HG03060 (cell line): ENCODE results near the gene CCDC47.
"Not testable (repeated sequence)": the region's sequence is repeated elsewhere in the genome, so short reads cannot be mapped to it uniquely, and the experiment has no call there.

Experiments used
- ATAC-seq: cut with Tn5 transposase; IDR thresholded peaks from one replicate; pipeline ENCODE4 v1.9.1; 2021; ENCODE audit warnings: low read depth, moderate number of reproducible peaks; ENCODE audit not compliant: unreplicated experiment

CCDC47 gene, protein sequence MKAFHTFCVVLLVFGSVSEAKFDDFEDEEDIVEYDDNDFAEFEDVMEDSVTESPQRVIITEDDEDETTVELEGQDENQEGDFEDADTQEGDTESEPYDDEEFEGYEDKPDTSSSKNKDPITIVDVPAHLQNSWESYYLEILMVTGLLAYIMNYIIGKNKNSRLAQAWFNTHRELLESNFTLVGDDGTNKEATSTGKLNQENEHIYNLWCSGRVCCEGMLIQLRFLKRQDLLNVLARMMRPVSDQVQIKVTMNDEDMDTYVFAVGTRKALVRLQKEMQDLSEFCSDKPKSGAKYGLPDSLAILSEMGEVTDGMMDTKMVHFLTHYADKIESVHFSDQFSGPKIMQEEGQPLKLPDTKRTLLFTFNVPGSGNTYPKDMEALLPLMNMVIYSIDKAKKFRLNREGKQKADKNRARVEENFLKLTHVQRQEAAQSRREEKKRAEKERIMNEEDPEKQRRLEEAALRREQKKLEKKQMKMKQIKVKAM

GRCh38 chr17:63773272-63774140, at the start of gene CCDC47:
TSS of gene CCDC47 (minus strand) at chr17:63773597. CDS start at chr17:63766175, 7,422 bp downstream.
- peak; percentile 79 for ATAC-seq

DNA sequence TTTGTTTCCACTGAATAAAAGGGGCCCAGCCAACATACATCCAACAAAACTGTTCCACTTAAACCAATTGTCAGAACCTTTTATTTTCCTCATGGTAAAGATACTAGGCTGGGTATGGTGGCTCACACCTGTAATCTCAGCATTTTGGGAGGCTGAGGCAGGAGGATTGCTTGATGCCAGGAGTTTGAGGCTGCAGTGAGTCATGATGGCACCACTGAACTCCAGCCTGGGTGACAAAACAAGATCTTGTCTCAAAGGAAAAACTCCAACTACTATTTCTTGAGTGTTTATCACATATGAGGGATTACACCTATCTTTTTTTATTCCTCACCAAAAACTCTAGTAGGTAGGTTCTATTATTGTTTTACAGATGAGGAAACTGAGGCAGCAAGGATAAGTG, 49.1 kb upstream of the CCDC47 start:
- ATAC-seq, result no peak

- no peak for ATAC-seq
These were observed 48.4 kb upstream of the CCDC47 start for GRCh38 chr17:63821804-63822203.

GRCh38 chr17:63820963-63821561, 47.7 kb upstream of the CCDC47 start:
- no peak for ATAC-seq

- ATAC-seq, result no peak
These were observed 46.5 kb upstream of the CCDC47 start for GRCh38 chr17:63819585-63820537.

DNA sequence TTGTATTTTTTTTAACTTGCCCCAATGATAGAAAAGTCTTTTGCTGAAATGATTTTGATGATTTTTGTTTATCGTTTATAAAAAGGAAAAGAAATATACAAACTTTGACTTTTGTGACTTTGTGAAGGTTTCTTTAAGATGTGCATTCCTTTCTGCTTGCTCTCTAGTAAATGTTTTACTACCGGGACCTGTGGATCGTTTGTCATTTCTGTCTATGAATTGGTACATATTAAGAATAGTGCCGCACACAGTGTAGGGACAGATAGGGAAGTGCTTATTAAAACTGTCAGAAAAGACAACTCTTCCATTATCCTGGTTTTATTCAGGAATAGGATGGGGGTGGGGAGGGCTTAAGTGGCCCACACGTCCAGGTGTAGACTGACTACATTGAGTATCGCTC, 45.7 kb upstream of the CCDC47 start:
- no peak for ATAC-seq

- no peak for ATAC-seq
These were observed 44.5 kb upstream of the CCDC47 start for GRCh38 chr17:63817736-63818385.

GRCh38 chr17:63816669-63817068, 43.3 kb upstream of the CCDC47 start:
- ATAC-seq, result no peak

DNA sequence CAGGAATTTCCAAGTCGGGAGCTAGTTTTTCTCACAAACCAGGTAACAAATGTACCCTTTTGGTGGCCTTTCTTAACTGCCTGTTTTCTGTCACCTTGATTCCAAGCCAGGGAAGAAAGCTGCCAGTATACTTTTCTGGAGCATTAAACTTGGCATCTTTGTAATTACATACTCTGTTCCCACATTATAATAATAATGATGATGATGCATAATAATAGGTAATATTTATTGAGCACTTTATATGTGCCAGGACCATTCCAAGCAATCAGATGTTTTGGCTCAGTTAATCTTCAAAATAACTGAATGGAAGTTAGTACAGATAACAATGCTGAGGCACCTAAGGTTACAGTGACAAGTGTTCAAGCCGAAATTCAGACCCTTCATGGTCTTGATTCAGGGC, 42.7 kb upstream of the CCDC47 start:
- ATAC-seq, result no peak

DNA sequence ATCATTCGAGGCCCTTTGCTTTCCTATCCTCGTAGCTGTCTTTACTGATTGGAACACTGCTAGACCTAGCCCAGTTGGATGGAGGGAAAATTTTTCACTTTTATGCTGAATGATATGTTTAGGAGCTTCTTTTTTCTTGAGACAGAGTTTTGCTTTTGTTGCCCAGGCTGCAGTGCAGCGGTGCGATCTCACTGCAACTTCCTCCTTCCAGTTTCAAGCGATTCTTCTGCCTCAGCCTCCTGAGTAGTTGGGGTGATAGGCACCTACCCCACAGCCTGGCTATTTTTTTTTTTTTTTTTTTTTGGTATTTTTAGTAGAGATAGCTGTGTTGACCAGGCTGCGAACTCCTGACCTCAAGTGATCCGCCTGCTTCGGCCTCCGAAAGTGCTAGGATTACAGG, 36.6 kb upstream of the CCDC47 start:
- ATAC-seq, result no peak

DNA sequence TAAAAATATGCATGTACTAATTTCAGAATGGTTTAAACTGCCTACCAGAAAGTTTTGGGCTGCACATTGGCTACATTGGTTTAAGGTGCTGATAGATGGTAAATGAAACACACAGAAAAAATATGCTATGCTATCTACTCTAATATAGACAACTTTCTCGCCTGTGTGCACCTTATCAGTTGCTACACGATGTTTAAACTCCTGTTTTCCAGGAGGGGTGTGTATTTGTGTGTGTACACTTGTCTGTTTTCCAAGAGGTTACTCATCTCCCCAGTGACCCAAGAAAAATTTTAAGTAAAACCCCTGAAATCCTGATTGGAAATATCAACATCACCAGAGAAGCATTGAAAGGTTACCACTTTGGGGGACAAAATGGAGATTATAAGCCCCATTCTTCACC, 32.2 kb upstream of the CCDC47 start:
- ATAC-seq, result no peak

GRCh38 chr17:63804328-63804727, 30.9 kb upstream of the CCDC47 start:
- ATAC-seq, result no peak

- no peak for ATAC-seq
These were observed 27.4 kb upstream of the CCDC47 start for GRCh38 chr17:63800783-63801182.

DNA sequence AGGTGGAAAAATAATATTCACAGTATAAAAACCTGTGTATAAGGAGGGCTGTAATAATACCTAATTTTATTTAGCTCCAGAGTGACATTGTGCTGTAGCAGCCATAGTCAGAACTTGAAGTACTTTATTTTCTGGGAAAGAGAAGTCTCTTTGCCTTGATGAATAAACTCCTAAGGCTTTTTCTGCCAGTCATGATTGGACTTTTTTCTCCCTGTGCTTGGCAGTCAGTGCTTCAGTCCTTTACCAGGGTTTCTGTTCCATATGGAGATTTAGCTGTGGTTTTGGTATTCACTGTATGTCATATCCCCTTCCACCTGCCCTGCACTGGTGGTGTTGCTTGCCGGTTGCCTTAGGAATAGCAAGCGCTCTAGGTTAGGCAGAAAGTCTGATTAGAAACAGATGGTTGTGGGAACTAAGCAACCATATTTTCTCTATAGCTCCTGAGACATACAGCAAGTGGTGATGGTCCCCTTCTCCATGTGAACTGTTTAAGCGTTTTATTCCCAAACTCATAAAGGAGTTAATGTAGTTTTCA, 25.2 kb upstream of the CCDC47 start:
- ATAC-seq, result no peak

- ATAC-seq, result not testable (repeated sequence)
These were observed 23.0 kb upstream of the CCDC47 start for GRCh38 chr17:63796375-63796774.

GRCh38 chr17:63792055-63792729, 18.8 kb upstream of the CCDC47 start:
- no peak for ATAC-seq

DNA sequence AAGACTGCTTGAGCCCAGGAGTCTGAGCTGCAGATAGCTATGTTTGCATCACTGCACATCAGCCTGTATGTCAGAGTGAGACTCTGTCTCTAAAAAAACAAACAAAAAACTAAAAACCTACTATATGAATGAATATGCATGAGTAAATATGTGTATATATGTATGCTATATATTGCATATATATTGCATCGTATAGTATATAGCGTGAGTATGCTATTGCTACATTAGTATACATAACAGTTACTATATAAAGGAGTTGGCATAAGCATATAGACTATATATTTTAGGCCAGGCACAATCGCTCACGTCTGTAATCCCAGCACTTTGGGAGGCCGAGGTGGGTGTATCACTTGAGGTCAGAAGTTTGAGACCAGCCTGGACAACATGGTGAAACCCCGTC, 16.7 kb upstream of the CCDC47 start:
- ATAC-seq, result no peak

DNA sequence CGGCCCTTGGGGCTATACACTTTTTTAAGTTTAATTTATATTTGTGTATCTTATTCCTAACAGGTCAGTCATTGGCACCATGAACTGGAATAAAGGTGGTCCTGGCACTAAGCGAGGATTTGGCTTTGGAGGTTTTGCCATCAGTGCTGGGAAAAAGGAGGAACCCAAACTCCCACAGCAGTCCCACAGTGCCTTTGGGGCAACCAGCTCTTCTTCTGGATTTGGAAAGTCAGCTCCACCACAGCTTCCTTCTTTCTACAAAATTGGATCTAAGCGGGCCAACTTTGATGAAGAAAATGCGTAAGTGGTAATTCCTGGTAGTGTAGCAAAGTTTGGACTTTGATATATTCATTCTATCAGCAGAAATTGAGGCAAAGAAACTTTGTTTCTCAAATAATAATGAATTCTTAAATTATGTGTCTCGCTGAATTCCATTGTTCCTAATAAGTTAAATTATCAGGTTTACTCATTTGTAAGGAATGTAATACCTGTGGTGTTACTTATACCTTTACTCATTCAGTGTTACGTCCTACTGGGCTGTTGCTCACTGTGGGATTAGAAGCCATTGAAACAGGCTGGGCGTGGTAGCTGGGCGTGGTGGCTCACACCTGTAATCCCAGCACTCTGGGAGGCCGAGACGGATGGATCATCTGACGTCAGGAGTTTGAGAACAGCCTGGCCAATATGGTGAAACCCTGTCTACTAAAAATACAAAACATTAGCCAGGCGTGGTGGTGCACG, 13.7 kb upstream of the CCDC47 start:
- no peak for ATAC-seq
